H9 (cell line): ENCODE measurements around the gene LRRC8B. TPM values are rescaled to one million over a fixed set of nuclear protein-coding genes. Genes with fewer than 3 reads are reported as not detected.

Experiments
- DNase-seq: peaks from one replicate; pipeline ENCODE4 v3.0.0-alpha.2; 2017
- H2AFZ ChIP-seq: one replicate; pipeline ENCODE4 v1.6.1; 2013; ENCODE audit warnings: mild to moderate bottlenecking, low read length, control low read depth, moderate library complexity
- H2AK5ac ChIP-seq: 2 replicates; pipeline ENCODE4 v1.6.1; 2013; ENCODE audit warnings: low read length, control low read depth, mixed read lengths; ENCODE audit not compliant: insufficient read length
- H2BK120ac ChIP-seq: one replicate; pipeline ENCODE4 v1.6.1; 2013; ENCODE audit warnings: low read depth, mild to moderate bottlenecking, low read length, control low read depth, inconsistent platforms; ENCODE audit not compliant: poor library complexity, severe bottlenecking
- H2BK12ac ChIP-seq: 2 replicates; pipeline ENCODE4 v1.6.1; 2013; ENCODE audit warnings: low read length, control low read depth, mixed read lengths, low read depth; ENCODE audit not compliant: insufficient read length
- H2BK15ac ChIP-seq: 2 replicates; pipeline ENCODE4 v1.6.1; 2013; ENCODE audit warnings: low read depth, low read length, control low read depth
- H2BK20ac ChIP-seq: one replicate; pipeline ENCODE4 v1.6.1; 2013; ENCODE audit warnings: low read depth, mild to moderate bottlenecking, low read length, control low read depth, inconsistent platforms; ENCODE audit not compliant: poor library complexity, severe bottlenecking
- H2BK5ac ChIP-seq: 2 replicates; pipeline ENCODE4 v1.6.1; 2013; ENCODE audit warnings: low read length, control low read depth, mixed read lengths; ENCODE audit not compliant: insufficient read length
- H3K14ac ChIP-seq: 2 replicates; pipeline ENCODE4 v1.6.1; 2013; ENCODE audit warnings: low read length, control low read depth; ENCODE audit not compliant: insufficient read depth
- H3K18ac ChIP-seq: 2 replicates; pipeline ENCODE4 v1.6.1; 2013; ENCODE audit warnings: low read depth, mild to moderate bottlenecking, mixed read lengths, low read length, control low read depth; ENCODE audit not compliant: insufficient read length
- H3K23ac ChIP-seq: 2 replicates; pipeline ENCODE4 v1.6.1; 2013; ENCODE audit warnings: low read length, control low read depth, mixed read lengths, low read depth; ENCODE audit not compliant: insufficient read length
- H3K23me2 ChIP-seq: 2 replicates; pipeline ENCODE4 v1.6.1; 2013; ENCODE audit warnings: low read depth, mild to moderate bottlenecking, mixed read lengths, low read length, control low read depth; ENCODE audit not compliant: insufficient read length, poor library complexity, severe bottlenecking
- H3K27ac ChIP-seq: 2 replicates; pipeline ENCODE4 v1.5.1; 2013; ENCODE audit warnings: low read length, control low read depth, mixed read lengths, low read depth; ENCODE audit not compliant: insufficient read length
- H3K27me3 ChIP-seq: 2 replicates; pipeline ENCODE4 v1.6.1; 2013; ENCODE audit warnings: low read length, control low read depth, inconsistent platforms; ENCODE audit not compliant: insufficient read depth
- H3K4ac ChIP-seq: 2 replicates; pipeline ENCODE4 v1.6.1; 2013; ENCODE audit warnings: low read depth, mild to moderate bottlenecking, control low read depth, inconsistent platforms, low read length, moderate library complexity
- H3K4me1 ChIP-seq: 2 replicates; pipeline ENCODE4 v1.6.1; 2013; ENCODE audit warnings: low read length, control low read depth, inconsistent platforms; ENCODE audit not compliant: insufficient read depth
- H3K4me2 ChIP-seq: 2 replicates; pipeline ENCODE4 v1.6.1; 2013; ENCODE audit warnings: low read length, control low read depth, mixed read lengths; ENCODE audit not compliant: insufficient read length, insufficient read depth
- H3K56ac ChIP-seq: 2 replicates; pipeline ENCODE4 v1.6.1; 2013; ENCODE audit warnings: low read depth, mild to moderate bottlenecking, mixed read lengths, low read length, control low read depth; ENCODE audit not compliant: insufficient read length
- H3K79me1 ChIP-seq: 2 replicates; pipeline ENCODE4 v1.6.1; 2013; ENCODE audit warnings: low read depth, mild to moderate bottlenecking, moderate library complexity, low read length, control low read depth, inconsistent platforms; ENCODE audit not compliant: insufficient read depth, poor library complexity, severe bottlenecking
- H3K79me2 ChIP-seq: 2 replicates; pipeline ENCODE4 v1.6.1; 2013; ENCODE audit warnings: low read length, control low read depth, inconsistent platforms; ENCODE audit not compliant: insufficient read depth
- H3K9ac ChIP-seq: 2 replicates; pipeline ENCODE4 v1.6.1; 2013; ENCODE audit warnings: low read length, control low read depth, mixed read lengths; ENCODE audit not compliant: insufficient read length; ENCODE audit errors: extremely low read depth
- H3K9me3 ChIP-seq: one replicate; pipeline ENCODE4 v1.6.1; 2013; ENCODE audit warnings: low read depth, low read length, inconsistent platforms; ENCODE audit not compliant: control insufficient read depth
- H3T11ph ChIP-seq: one replicate; pipeline ENCODE4 v1.6.1; 2013; ENCODE audit warnings: mild to moderate bottlenecking, low read length, control low read depth, inconsistent platforms
- H4K20me1 ChIP-seq: one replicate; pipeline ENCODE4 v1.6.1; 2013; ENCODE audit not compliant: control insufficient read depth, insufficient read length, insufficient read depth
- H4K5ac ChIP-seq: 2 replicates; pipeline ENCODE4 v1.6.1; 2013; ENCODE audit warnings: low read depth, mild to moderate bottlenecking, mixed read lengths, low read length, control low read depth; ENCODE audit not compliant: insufficient read length
- H4K8ac ChIP-seq: replicated peaks from 2 replicates; pipeline ENCODE4 v1.6.1; 2013; ENCODE audit warnings: low read length, control low read depth, mixed read lengths, low read depth; ENCODE audit not compliant: insufficient read length
- H4K91ac ChIP-seq: 2 replicates; pipeline ENCODE4 v1.6.1; 2013; ENCODE audit warnings: low read depth, mild to moderate bottlenecking, moderate library complexity, mixed read lengths, low read length, control low read depth; ENCODE audit not compliant: insufficient read length
- H3K27ac Mint-ChIP-seq, 3 experiments: 2 replicates in 2 of 3; 3 replicates in 1 of 3; pipeline ENCODE4 v1.8.0; 2020 to 2021; ENCODE audit warnings: mixed read lengths in 3 of 3, mild to moderate bottlenecking in 1 of 3, moderate library complexity in 1 of 3
- H3K27me3 Mint-ChIP-seq: 2 replicates; pipeline ENCODE4 v1.8.0; 2021; ENCODE audit warnings: low read depth, mild to moderate bottlenecking, moderate library complexity, mixed read lengths
- H3K36me3 Mint-ChIP-seq, 3 experiments: 2 replicates in 2 of 3; 3 replicates in 1 of 3; pipeline ENCODE4 v1.8.0; 2020 to 2021; ENCODE audit warnings: low read depth in 3 of 3, mixed read lengths in 3 of 3; ENCODE audit not compliant: insufficient read depth in 1 of 3
- H3K4me1 Mint-ChIP-seq, 2 experiments: 2 replicates each; pipeline ENCODE4 v1.8.0; 2020; ENCODE audit warnings: mixed read lengths in 2 of 2
- H3K4me3 Mint-ChIP-seq, 2 experiments: 2 replicates in 1 of 2; 3 replicates in 1 of 2; pipeline ENCODE4 v1.8.0; 2020 to 2021; ENCODE audit warnings: mild to moderate bottlenecking in 2 of 2, mixed read lengths in 2 of 2, moderate library complexity in 1 of 2
- H3K9me3 Mint-ChIP-seq, 2 experiments: 2 replicates in 1 of 2; 3 replicates in 1 of 2; pipeline ENCODE4 v1.8.0; 2020; ENCODE audit warnings: mild to moderate bottlenecking in 2 of 2, mixed read lengths in 2 of 2, moderate library complexity in 1 of 2
- WGBS: extraction: QIAGEN DNeasy Blood & Tissue Kit; methylation state at CpG from one replicate; pipeline ENCODE4 v1.1.7; 2013; ENCODE audit warnings: missing lambda C conversion rate, low lambda C conversion rate, mixed read lengths; ENCODE audit not compliant: insufficient read length; ENCODE audit errors: extremely low coverage; 5-methylcytosine and 5-hydroxymethylcytosine counted together
- total RNA-seq: library from RNA; stranded (reverse); gene quantifications from 2 replicates; pipeline ENCODE4 v1.2.1, GENCODE V29; 2021
- TF ChIP-seq, protein P1 (sequence below): fragments of 200-600 bp; sonication (generic); conservative IDR thresholded peaks from 3 replicates; pipeline ENCODE4 v1.8.0; 2021; ENCODE audit warnings: antibody characterized with exemption, mild to moderate bottlenecking

The LRRC8B gene
- total RNA-seq, 1 experiment from 2014 or later, result 33.2 TPM

DNA sequence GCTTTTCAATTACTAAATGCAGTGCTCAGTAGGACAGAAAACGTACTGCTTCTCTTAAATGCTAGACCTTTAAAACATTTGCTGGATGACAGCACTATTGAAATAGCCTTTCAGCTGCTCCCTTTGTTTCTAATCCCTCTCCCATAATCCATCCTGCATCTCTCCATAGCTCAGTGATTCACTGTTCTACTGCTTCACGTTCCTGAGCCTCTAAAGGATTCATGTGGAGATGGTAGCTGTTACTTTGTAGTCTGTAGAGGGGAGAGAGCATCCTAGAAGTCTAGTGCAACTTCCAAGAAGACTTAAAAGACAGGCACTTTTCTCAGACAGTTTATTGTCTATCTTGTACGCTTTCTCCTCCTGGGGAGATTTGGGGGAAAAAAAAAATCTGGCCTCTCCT is 51.4 kb downstream of the LRRC8B start:
- peaks cover 21% of the 10 kb centered on the region in 2 experiments for H3K4me1 Mint-ChIP-seq
- Histone ChIP-seq H2BK15ac (no peak overlapping the region), H4K20me1 (no peaks in the 10 kb centered on the region), H2BK5ac (no peak overlapping the region), H2AFZ (no peak overlapping the region), H3K4me1 (no peaks in the 10 kb centered on the region), H3K79me2 (no peaks in the 10 kb centered on the region), H3K9me3 (no peaks in the 10 kb centered on the region), H4K8ac (no peak overlapping the region), H3K4ac (no peak overlapping the region), H3K23me2 (no peaks in the 10 kb centered on the region), H3K9ac (no peak overlapping the region), H3K4me2 (no peak overlapping the region), H4K91ac (no peak overlapping the region), H3K23ac (no peak overlapping the region), H3T11ph (no peak overlapping the region), H3K56ac (no peak overlapping the region), H2BK12ac (no peak overlapping the region), H3K14ac (no peak overlapping the region), H2BK20ac (no peak overlapping the region), H3K27me3 (no peaks in the 10 kb centered on the region), H3K18ac (no peak overlapping the region), H3K79me1 (no peaks in the 10 kb centered on the region), H4K5ac (no peak overlapping the region), H2BK120ac (no peak overlapping the region), H2AK5ac (no peak overlapping the region), H3K27ac (no peak overlapping the region)
- WGBS, result no CpG with 5 or more reads among the region's 3 CpGs
- H3K27ac Mint-ChIP-seq, result peak overlapping the region in 2 of 3 experiments; percentile 11 to 55; a peak in 2 of 7 replicates
- peaks cover under 1 to 1% of the 10 kb centered on the region in 2 experiments; a peak in 4 of 5 replicates for H3K9me3 Mint-ChIP-seq
- no peak overlapping the region for H3K4me3 Mint-ChIP-seq
- H3K36me3 Mint-ChIP-seq, result peaks cover 22 to 38% (median 34%) of the 10 kb centered on the region in 3 experiments
- no peaks in the 10 kb centered on the region for H3K27me3 Mint-ChIP-seq
- no peak for DNase-seq
- TF ChIP-seq, protein P1, sequence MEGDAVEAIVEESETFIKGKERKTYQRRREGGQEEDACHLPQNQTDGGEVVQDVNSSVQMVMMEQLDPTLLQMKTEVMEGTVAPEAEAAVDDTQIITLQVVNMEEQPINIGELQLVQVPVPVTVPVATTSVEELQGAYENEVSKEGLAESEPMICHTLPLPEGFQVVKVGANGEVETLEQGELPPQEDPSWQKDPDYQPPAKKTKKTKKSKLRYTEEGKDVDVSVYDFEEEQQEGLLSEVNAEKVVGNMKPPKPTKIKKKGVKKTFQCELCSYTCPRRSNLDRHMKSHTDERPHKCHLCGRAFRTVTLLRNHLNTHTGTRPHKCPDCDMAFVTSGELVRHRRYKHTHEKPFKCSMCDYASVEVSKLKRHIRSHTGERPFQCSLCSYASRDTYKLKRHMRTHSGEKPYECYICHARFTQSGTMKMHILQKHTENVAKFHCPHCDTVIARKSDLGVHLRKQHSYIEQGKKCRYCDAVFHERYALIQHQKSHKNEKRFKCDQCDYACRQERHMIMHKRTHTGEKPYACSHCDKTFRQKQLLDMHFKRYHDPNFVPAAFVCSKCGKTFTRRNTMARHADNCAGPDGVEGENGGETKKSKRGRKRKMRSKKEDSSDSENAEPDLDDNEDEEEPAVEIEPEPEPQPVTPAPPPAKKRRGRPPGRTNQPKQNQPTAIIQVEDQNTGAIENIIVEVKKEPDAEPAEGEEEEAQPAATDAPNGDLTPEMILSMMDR, result no peak
